Smooth muscle cell (in vitro differentiated cells): ENCODE measurements around the gene RBSN. TPM values are rescaled to one million over a fixed set of nuclear protein-coding genes. Genes with fewer than 3 reads are reported as not detected.

Experiments
- DNase-seq: peaks from one replicate; lab custom pipeline; 2025; ENCODE audit not compliant: unreplicated experiment; lab: John Stamatoyannopoulos, UW
- H2AFZ ChIP-seq: fragments of 200-600 bp; sonication (generic); 2 replicates; pipeline ENCODE4 v1.6.0; 2016; ENCODE audit warnings: antibody characterized with exemption, low read depth, mild to moderate bottlenecking
- H3F3A ChIP-seq: fragments of 200-600 bp; sonication (generic); 2 replicates; pipeline ENCODE4 v1.6.0; 2017; ENCODE audit warnings: antibody characterized with exemption, low read depth
- H3K27ac ChIP-seq: fragments of 200-600 bp; sonication (generic); 2 replicates; pipeline ENCODE4 v1.5.1; 2016; ENCODE audit warnings: low read depth, mild to moderate bottlenecking
- H3K27me3 ChIP-seq: fragments of 200-600 bp; sonication (generic); 2 replicates; pipeline ENCODE4 v1.6.1; 2016; ENCODE audit warnings: low read depth, mild to moderate bottlenecking
- H3K36me3 ChIP-seq: fragments of 200-600 bp; sonication (generic); 2 replicates; pipeline ENCODE4 v1.5.1; 2016; ENCODE audit warnings: low read depth
- H3K4me1 ChIP-seq: fragments of 200-600 bp; sonication (generic); 2 replicates; pipeline ENCODE4 v1.5.1; 2016; ENCODE audit warnings: low read depth
- H3K4me2 ChIP-seq: fragments of 200-600 bp; sonication (generic); 2 replicates; pipeline ENCODE4 v1.6.0; 2016; ENCODE audit warnings: mild to moderate bottlenecking
- H3K4me3 ChIP-seq: fragments of 200-600 bp; sonication (generic); 2 replicates; pipeline ENCODE4 v1.5.1; 2016; ENCODE audit warnings: mild to moderate bottlenecking
- H3K79me2 ChIP-seq: fragments of 200-600 bp; sonication (generic); 2 replicates; pipeline ENCODE4 v1.6.0; 2016; ENCODE audit warnings: low read depth, mild to moderate bottlenecking
- H3K9ac ChIP-seq: fragments of 200-600 bp; sonication (generic); 2 replicates; pipeline ENCODE4 v1.6.0; 2016; ENCODE audit warnings: low read depth
- H3K9me3 ChIP-seq: fragments of 200-600 bp; sonication (generic); replicated peaks from 2 replicates; pipeline ENCODE4 v1.5.1; 2016; ENCODE audit warnings: low read depth
- H4K20me1 ChIP-seq: fragments of 200-600 bp; sonication (generic); 2 replicates; pipeline ENCODE4 v1.6.0; 2016; ENCODE audit warnings: low read depth
- WGBS: methylation state at CpG from one replicate; pipeline ENCODE4 v1.1.7; 2016; ENCODE audit warnings: low lambda C conversion rate; 5-methylcytosine and 5-hydroxymethylcytosine counted together
- polyA plus RNA-seq: library from polyadenylated mRNA; unstranded; fragments of >200 nt; fragmentation: Nextera tagmentation; extraction: Ambion mirVana; gene quantifications from 2 replicates; pipeline ENCODE4 v1.2.1, GENCODE V29; 2016
- total RNA-seq: library from RNA; depleted of rRNA; stranded (reverse); fragments of >200 nt; gene quantifications from 2 replicates; pipeline ENCODE4 v1.2.3, GENCODE V29; 2014
- TF ChIP-seq, protein P1 (sequence below): fragments of 200-600 bp; sonication (generic); IDR thresholded peaks from 2 replicates; pipeline ENCODE4 v1.5.1; 2017; ENCODE audit warnings: borderline replicate concordance, mild to moderate bottlenecking, antibody characterized with exemption; ENCODE audit not compliant: insufficient read depth, poor library complexity, severe bottlenecking

RBSN gene
- total and polyA plus RNA-seq, 2 experiments from 2014 or later = 18.6 to 19.2 TPM

DNA sequence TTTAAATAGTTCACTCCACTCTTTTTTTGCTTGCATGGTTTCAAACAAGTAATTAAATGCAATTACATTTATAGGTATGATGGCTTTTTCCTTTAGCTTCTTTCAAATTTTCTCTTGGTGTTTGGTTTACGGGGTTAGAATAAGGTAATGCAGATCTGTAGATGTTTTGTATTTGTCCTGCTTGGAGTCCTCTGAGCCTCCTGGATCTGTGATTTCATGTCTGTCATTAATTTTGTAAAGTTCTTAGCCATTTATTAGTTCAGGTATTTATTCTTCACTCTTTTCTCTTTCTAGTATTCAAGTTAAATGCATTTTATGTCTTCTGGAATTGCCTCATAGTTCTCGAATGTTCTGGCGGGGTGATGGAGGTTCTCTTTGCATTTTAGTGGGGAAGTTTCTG lies 32.5 kb downstream of the RBSN start:
- peaks cover 21% of the 10 kb centered on the region for H3K79me2 ChIP-seq
- no peaks in the 10 kb centered on the region for H3K27me3 ChIP-seq
- H4K20me1 ChIP-seq = peaks cover 6% of the 10 kb centered on the region
- DNase-seq = no peak
- no peaks in the 10 kb centered on the region for H3F3A ChIP-seq
- no peak overlapping the region for H3K4me3 ChIP-seq
- H2AFZ ChIP-seq = no peak overlapping the region
- peaks cover 10% of the 10 kb centered on the region for H3K4me1 ChIP-seq
- WGBS = 96% methylated on average over 3 of the region's 3 CpGs
- no peaks in the 10 kb centered on the region for H3K9me3 ChIP-seq
- TF ChIP-seq, protein P1, sequence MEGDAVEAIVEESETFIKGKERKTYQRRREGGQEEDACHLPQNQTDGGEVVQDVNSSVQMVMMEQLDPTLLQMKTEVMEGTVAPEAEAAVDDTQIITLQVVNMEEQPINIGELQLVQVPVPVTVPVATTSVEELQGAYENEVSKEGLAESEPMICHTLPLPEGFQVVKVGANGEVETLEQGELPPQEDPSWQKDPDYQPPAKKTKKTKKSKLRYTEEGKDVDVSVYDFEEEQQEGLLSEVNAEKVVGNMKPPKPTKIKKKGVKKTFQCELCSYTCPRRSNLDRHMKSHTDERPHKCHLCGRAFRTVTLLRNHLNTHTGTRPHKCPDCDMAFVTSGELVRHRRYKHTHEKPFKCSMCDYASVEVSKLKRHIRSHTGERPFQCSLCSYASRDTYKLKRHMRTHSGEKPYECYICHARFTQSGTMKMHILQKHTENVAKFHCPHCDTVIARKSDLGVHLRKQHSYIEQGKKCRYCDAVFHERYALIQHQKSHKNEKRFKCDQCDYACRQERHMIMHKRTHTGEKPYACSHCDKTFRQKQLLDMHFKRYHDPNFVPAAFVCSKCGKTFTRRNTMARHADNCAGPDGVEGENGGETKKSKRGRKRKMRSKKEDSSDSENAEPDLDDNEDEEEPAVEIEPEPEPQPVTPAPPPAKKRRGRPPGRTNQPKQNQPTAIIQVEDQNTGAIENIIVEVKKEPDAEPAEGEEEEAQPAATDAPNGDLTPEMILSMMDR = no peak
- no peak overlapping the region for H3K4me2 ChIP-seq
- H3K36me3 ChIP-seq = no peaks in the 10 kb centered on the region
- H3K27ac ChIP-seq = no peak overlapping the region
- H3K9ac ChIP-seq = no peak overlapping the region

DNA sequence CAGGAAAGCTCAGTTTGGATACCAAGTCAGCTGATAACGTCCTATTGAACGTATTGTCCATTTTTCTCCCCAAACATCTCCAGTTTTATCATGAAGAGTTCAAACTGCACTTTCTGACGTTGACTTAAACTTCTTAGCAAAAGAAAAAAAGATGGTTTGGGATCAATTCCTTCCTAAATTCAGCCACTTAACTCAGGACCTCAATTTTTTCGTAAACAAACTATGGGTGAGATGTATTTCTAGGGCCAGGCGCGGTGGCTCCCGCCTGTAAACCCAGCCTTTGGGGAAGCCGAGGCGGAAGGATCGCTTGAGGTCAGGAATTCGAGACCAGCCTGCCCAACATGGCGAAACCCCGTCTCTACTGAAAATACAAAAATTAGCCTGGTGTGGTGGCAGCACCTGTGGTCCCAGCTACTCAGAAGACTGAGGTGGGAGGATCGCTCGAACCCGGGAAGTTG lies 33.4 kb downstream of the RBSN start:
- Histone ChIP-seq H3K9ac (no peak overlapping the region), H3K27ac (no peak overlapping the region), H4K20me1 (peaks cover 6% of the 10 kb centered on the region), H3K36me3 (no peaks in the 10 kb centered on the region), H3K4me2 (peak overlapping the region; percentile 97), H3K4me3 (peak overlapping the region; percentile 87), H3F3A (no peaks in the 10 kb centered on the region), H2AFZ (peak overlapping the region; percentile 85), H3K79me2 (peaks cover 21% of the 10 kb centered on the region), H3K27me3 (no peaks in the 10 kb centered on the region), H3K9me3 (no peaks in the 10 kb centered on the region), H3K4me1 (peaks cover 10% of the 10 kb centered on the region)
- 61% methylated on average over 16 of the region's 16 CpGs for WGBS
- DNase-seq = no peak
- TF ChIP-seq, protein P1 = no peak

DNA sequence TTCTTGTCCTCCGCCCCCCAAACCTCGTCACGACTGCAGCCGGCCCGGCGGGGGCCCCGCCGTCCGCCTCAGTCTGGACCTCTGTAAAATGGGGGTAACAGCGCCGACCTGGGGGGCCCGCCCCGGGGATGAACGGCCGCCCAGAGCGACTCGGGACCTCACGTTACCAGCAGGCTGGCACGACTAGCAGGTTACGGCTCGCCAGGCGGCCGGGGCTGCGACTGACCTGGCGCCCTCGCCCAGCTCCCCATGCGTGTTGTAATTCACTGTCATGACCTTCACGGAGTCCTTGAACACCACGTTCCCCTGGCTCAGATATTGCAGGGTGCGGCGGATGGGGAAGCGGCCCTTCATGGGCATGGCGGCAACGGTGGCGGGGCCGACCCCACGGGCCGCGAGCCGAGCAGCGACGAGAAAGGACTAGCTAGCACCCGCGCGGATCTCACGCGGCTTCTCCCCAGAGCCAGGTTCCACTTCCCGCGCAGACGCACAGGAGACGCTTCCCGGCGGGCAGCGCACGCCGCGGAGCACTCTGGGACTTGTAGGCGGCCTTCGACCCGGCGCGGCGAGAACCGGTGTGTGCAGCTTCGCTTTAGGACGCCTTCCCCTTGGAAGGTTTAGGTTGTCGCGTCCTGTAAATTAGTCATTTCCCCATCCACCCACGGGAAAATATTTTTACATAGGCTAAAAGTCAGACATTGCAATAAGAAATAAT lies 34.0 kb downstream of the RBSN start, which contains the start of gene MRPS25:
Gene MRPS25, minus strand, starts transcription at position 481 of the 715 bp plus-strand sequence. Its CDS starts 121 bp downstream, at position 360.
- Histone ChIP-seq H3K4me2 (peak within 1 kb of the TSS; percentile 97), H3K4me1 (peaks cover 10% of the 10 kb centered on the region), H4K20me1 (peaks cover 6% of the 10 kb centered on the region), H3K4me3 (peak within 1 kb of the TSS; percentile 87), H3K27me3 (no peaks in the 10 kb centered on the region), H2AFZ (peak within 1 kb of the TSS; percentile 85), H3K36me3 (no peaks in the 10 kb centered on the region), H3K9ac (peak within 1 kb of the TSS; percentile 84), H3F3A (no peaks in the 10 kb centered on the region), H3K27ac (peak within 1 kb of the TSS; percentile 47), H3K9me3 (no peaks in the 10 kb centered on the region), H3K79me2 (peaks cover 24% of the 10 kb centered on the region)
- WGBS = 1% methylated on average over 69 of the region's 69 CpGs
- TF ChIP-seq, protein P1 = no peak
- peak; percentile 56 for DNase-seq
